AG08395 (cell line): ENCODE data around the gene ICA1.
"Not testable (repeated sequence)": the region's sequence is repeated elsewhere in the genome, so short reads cannot be mapped to it uniquely, and the experiment has no call there.

ENCODE experiments used
- DNase-seq: peaks from one replicate; pipeline ENCODE4 v3.0.0; 2012; ENCODE audit warnings: mixed read lengths, low spot score

The ICA1 gene

GRCh38 chr7:8094164-8095140, 167.5 kb downstream of the ICA1 start:
- no peak for DNase-seq

- no peak for DNase-seq
Measured at GRCh38 chr7:8092140-8092539, 169.8 kb downstream of the ICA1 start.

GRCh38 chr7:8089036-8089780, 172.8 kb downstream of the ICA1 start:
- no peak for DNase-seq

GRCh38 chr7:8086239-8086638, 175.7 kb downstream of the ICA1 start:
- DNase-seq, result no peak

GRCh38 chr7:8085420-8085819, 176.5 kb downstream of the ICA1 start:
- no peak for DNase-seq

GRCh38 chr7:8084836-8085235, 177.1 kb downstream of the ICA1 start:
- no peak for DNase-seq

GRCh38 chr7:8082762-8083161, 179.2 kb downstream of the ICA1 start:
- no peak for DNase-seq

GRCh38 chr7:8078418-8078817, 183.5 kb downstream of the ICA1 start:
- no peak for DNase-seq

GRCh38 chr7:8070451-8071180, 191.4 kb downstream of the ICA1 start:
- no peak for DNase-seq

GRCh38 chr7:8068892-8069686, 192.9 kb downstream of the ICA1 start:
- DNase-seq, result no peak

- DNase-seq, result peak; percentile 12
Measured at GRCh38 chr7:8065356-8065813, 196.6 kb downstream of the ICA1 start.

- DNase-seq, result no peak
Measured at GRCh38 chr7:8064828-8065227, 197.1 kb downstream of the ICA1 start.

- DNase-seq, result no peak
Measured at GRCh38 chr7:8063706-8064297, 198.2 kb downstream of the ICA1 start.

GRCh38 chr7:8063300-8063699, 198.7 kb downstream of the ICA1 start:
- DNase-seq, result not testable (repeated sequence)
